ENCODE results near the gene WFS1.

WFS1 gene

DNA sequence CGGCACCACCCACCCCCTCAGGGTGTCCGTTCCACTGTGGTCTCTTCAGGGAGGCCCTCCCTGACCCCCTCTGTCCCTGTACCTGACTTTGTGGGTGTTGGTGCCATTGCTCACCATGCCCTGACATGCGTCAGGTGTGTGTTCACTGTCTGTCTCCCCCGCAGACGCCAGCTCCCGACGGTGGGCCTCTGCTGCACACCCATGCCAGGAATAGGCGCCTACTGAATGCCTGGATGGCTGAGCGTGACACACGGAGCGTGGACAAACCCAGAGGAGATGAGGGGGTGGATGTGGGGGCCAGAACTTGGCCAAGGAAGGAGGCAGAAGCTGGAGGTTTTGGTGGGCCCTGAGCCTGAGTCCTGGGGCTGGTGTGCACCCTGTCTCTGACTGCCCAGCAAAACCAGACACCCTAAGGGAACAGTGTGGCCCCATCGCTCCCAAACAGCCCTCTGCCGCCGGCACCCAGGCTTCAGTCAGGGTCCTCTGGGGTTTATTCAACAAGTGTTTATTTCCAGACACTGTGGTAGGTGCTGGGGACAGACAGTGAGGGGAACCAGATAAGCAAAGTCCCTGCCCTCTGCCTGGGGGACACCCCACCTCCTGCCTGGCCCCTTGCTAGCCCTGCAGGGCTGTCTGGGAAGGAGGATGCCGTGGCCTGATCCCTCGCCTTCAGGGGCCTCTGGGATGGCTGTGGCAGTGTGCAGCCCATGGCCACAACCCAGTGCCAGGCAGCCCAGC, 76.9 kb downstream of the WFS1 start:
- DNase-seq (ENCODE audit: extremely low spot score, insufficient read length, low read depth) (no peak), FAIRE-seq (no peak)

DNA sequence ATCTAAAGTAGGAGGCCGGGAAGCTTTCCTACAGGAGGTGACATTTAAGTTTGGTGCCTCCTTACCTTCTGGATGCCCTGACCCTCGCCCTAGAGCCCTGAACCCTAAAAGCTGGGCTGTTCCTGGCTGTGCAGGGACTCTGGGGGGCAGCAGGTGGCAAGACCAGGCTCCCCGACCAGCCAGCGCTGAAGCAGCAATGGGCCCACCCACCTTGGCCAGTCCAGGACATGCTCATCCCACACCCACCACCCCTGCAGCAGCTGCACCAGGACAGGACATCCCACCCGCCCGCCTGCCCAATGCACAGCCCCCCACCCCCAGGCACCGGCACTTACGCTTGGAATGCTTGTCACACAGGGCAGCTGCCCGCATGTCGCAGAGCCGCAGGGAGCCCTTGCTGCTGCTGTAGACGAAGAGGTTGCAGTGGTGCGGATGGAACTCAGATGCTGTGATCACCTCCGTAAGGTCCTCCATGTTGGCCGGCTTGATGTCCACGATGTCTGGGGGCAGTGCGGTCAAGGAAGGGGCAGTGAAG, 77.9 kb downstream of the WFS1 start:
- FAIRE-seq: no peak

DNA sequence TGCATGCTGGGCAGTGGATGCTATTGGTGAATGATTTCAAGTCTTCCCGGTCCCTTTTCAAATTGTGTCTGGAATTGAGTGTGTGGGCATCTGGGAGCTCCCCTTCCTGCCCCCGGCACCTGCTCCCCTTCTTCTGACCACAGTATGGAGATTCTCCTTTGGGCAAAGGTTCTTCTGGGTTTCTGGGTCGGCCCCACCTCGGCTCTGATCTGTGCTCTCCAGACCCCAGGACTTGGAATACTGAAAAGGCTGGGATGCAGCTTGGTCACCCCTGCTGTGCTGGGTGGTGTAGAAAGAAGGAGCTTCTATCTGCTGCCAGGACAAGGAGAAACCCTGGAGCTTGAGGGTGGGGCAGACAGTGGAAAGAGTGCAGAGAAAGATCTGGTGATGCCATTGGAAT, 78.8 kb downstream of the WFS1 start:
- FAIRE-seq: no peak
- no peak for DNase-seq (ENCODE audit: extremely low spot score, insufficient read length, low read depth)

More for the DNA sequence above, 77.9 kb downstream of the WFS1 start:
- DNase-seq (ENCODE audit: extremely low spot score, insufficient read length, low read depth): no peak

DNA sequence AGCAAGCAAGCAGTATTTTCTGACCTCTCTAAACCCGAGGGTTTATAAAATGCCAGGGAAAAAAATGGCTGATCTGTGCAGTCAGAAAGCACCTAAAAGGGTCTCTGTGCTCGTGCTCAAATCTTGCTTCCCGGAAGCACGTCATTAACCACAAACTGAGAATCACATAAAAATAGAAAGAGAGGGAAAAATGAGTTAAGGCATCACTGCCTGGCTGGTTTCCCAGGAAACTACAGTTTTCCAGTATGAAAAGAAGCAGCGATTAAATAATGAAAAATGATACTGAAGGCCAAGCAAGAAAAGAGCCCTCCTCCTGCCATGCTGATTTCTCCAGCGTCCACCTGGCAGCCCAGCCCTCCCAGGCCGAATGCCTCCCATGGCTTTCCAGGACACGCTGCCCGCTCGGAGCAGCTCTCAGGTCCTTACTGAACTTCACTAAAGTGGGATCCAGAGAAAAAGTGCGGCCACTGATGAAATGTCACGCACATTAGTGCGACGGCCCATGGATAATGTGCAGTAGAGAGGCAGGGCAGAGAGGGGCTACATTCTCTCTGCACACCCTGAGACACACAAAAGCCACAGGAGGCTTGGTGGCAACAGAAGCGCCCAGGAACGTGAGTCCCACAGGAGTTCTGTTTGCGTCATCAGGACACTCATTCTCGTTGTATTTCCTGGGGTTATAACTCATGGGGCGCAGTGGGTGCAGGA, 80.4 kb downstream of the WFS1 start:
- FAIRE-seq: no peak
- no peak for DNase-seq (ENCODE audit: extremely low spot score, insufficient read length, low read depth)

DNA sequence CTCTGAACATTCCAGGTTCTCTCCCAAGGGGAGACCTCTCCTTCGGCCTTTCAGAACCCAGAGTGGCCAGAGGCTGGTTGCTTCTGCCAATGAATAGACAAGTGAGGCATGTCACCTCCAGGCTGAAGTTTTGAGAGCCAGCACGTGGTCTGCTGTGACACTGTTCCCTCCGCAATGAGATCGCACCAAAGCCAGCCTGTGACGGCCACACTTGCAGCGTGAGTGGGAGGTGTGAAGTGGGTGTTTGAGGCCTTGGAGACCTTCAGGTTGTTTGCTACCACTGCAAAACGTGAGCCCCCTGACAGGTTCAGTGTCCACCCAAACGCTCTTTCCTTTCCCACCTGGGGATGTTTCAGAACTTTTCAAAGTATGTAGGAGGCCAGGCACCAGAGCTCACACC, 81.0 kb downstream of the WFS1 start:
- FAIRE-seq (no peak), DNase-seq (ENCODE audit: extremely low spot score, insufficient read length, low read depth) (no peak)

DNA sequence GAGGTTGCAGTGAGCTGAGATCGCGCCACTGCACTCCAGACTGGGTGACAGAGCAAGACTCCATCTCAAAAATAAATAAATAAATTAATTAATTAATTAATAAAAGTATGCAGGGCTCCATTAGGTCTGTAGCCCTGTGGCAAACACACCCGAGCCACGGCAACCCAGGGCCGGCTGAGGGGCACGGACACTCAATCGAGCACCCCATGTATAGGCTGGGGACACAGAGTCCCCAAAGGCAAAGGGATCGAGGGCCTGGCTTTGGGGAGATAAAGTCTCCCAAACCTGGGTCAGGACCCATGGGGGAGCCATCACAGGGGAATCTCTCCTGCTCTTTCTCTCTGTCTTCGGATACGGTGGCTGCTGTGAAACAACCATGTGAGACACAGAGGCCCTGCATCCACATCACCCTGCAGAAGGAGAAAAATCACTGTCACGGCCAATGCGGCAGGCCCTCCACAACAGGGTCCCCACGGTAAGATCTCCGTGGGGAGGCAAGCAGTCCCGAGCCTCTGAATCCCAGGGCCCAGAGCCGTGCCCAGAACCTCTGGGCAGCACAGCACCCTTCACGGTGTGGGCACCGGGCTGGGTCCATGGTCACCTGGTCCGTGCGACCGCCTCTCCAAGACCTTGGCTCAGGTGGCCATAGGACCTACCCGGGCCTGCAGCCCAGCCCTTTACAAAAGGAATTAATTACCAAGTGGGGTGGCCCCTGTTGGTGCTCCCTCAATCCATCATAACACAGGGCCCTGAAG, 81.8 kb downstream of the WFS1 start:
- DNase-seq (ENCODE audit: extremely low spot score, insufficient read length, low read depth): no peak

DNA sequence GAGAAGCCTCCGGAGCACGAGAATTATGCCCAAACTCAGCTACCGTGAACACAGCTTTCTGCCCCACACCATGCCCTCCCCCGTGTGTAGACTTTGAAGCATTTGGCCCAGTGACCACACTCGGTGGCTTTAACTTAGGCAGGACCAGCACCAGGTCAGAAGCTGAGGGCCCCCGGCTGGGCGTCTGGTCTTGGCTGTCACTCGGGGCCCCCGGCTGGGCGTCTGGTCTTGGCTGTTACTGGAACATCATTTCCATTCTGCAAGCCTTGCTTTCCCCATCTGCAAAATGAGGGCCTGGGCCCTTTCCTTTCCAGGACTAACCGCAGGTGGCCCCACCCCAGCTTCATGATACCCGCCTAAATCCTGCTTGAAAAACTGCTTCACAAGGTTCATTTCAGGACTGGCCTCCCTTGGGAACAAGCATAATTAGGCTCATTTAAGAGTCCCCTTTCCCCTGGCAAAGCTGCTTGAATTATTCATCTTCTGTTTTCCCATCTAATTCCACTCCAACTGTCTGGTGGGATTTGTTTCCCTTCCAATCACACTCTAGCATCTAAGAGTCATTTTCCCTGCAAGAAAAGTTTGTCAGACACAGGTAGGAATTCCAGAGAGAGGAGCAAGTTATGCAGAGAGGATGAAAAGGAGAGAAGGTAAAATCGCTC, 82.5 kb downstream of the WFS1 start:
- DNase-seq (ENCODE audit: extremely low spot score, insufficient read length, low read depth) (no peak), FAIRE-seq (no peak)

More for the DNA sequence above, 81.8 kb downstream of the WFS1 start:
- FAIRE-seq: no peak

Data from GM18507 (cell line).